Right lobe of liver (tissue), 4 donors: Measurements from ENCODE around the gene PTBP3.

Experiments
- CTCF ChIP-seq, 4 donors: fragments of 200-600 bp in 3 of 4; fragments of 450-650 bp in 1 of 4; IDR thresholded peaks; one replicate each; pipeline versions ENCODE4 v1.5.1 to v1.8.0; 2016 to 2022; ENCODE audit warnings: antibody characterized with exemption in 4 of 4, mild to moderate bottlenecking in 2 of 4
- POLR2A ChIP-seq: fragments of 450-650 bp; IDR thresholded peaks from one replicate; pipeline ENCODE4 v1.6.1; 2017; ENCODE audit warnings: antibody characterized with exemption, mild to moderate bottlenecking
- donor health status: DM: no; HTN: no; CAD: no.
- donor health status: DM: no; HTN: no; CAD: no.
- donor health status: DM: no; HTN: yes; CAD: no.

GRCh38 chr9:112184221-112184620, 149.2 kb downstream of the PTBP3 start:
- TF ChIP-seq POLR2A: no peak
- no peak for TF ChIP-seq CTCF (IDR thresholded peaks at IDR 0.05)
